ENCODE measurements around the gene ZNF543. TPM values are rescaled to one million over a fixed set of nuclear protein-coding genes. Genes with fewer than 3 reads are reported as not detected.
"Not testable (repeated sequence)": the region's sequence is repeated elsewhere in the genome, so short reads cannot be mapped to it uniquely, and the experiment has no call there.

ZNF543 gene
- total RNA-seq, 2 experiments from 2014 or later = 6.3 to 7.0 TPM

- intact Hi-C loops (cut with micrococcal nuclease) = loop anchor here (10.0 kb wide), 1 partner anchor 78 kb away; the partner anchor contains the start of gene ZNF460
- ChIA-PET POLR2A (interaction anchor here (1.7 kb wide), 1 partner anchor 8 kb away, joined by 4 read pairs; no protein-coding TSS in a partner anchor), CTCF (no interaction called here)
- no peaks in the 10 kb centered on the region for H3K27me3 Mint-ChIP-seq
- no peak for DNase-seq
- no peak for ATAC-seq
- peaks cover 47% of the 10 kb centered on the region for H3K36me3 Mint-ChIP-seq (ENCODE audit: low read depth)
- TF ChIP-seq, protein P1, sequence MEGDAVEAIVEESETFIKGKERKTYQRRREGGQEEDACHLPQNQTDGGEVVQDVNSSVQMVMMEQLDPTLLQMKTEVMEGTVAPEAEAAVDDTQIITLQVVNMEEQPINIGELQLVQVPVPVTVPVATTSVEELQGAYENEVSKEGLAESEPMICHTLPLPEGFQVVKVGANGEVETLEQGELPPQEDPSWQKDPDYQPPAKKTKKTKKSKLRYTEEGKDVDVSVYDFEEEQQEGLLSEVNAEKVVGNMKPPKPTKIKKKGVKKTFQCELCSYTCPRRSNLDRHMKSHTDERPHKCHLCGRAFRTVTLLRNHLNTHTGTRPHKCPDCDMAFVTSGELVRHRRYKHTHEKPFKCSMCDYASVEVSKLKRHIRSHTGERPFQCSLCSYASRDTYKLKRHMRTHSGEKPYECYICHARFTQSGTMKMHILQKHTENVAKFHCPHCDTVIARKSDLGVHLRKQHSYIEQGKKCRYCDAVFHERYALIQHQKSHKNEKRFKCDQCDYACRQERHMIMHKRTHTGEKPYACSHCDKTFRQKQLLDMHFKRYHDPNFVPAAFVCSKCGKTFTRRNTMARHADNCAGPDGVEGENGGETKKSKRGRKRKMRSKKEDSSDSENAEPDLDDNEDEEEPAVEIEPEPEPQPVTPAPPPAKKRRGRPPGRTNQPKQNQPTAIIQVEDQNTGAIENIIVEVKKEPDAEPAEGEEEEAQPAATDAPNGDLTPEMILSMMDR (IDR thresholded peaks at IDR 0.05) = no peak
- peaks cover 14% of the 10 kb centered on the region for H3K4me1 Mint-ChIP-seq (ENCODE audit: low read depth)
- peaks cover 34% of the 10 kb centered on the region for H3K9me3 Mint-ChIP-seq
- H3K27ac Mint-ChIP-seq = peak overlapping the region; percentile 97
- peak overlapping the region; percentile 86 for H3K4me3 Mint-ChIP-seq
Observed at GRCh38 chr19:57362419-57362818, 42.1 kb downstream of the ZNF543 start.

- TF ChIP-seq, protein P1 (IDR thresholded peaks at IDR 0.05) = no peak
- Mint-ChIP-seq H3K36me3 (ENCODE audit: low read depth) (peaks cover 40% of the 10 kb centered on the region), H3K27ac (peak within 1 kb of the TSS; percentile 97), H3K27me3 (no peaks in the 10 kb centered on the region), H3K9me3 (peaks cover 32% of the 10 kb centered on the region), H3K4me3 (peak within 1 kb of the TSS; percentile 86), H3K4me1 (ENCODE audit: low read depth) (peaks cover 14% of the 10 kb centered on the region)
- intact Hi-C loops (cut with micrococcal nuclease) = loop anchor here (10.0 kb wide), 1 partner anchor 78 kb away; the partner anchor contains the start of gene ZNF460
- peak; percentile 99 for DNase-seq
- POLR2A ChIA-PET = interaction anchor here (0.6 to 1.7 kb wide), 4 partner anchors 9 to 863 kb away, joined by 3 to 4 read pairs (median 4); no protein-coding TSS in a partner anchor
- ATAC-seq = peak; percentile 95
- CTCF ChIA-PET = no interaction called here
Observed at GRCh38 chr19:57362997-57363687, 42.9 kb downstream of the ZNF543 start, which contains the start of the genes TRAPPC2B and ZNF547. TRAPPC2B (plus strand) TSS chr19:57363551; CDS start chr19:57364834, 1,283 bp downstream. ZNF547 (plus strand) TSS chr19:57363551; CDS start chr19:57368556, 5,005 bp downstream.

GRCh38 chr19:57363688-57364181 is 43.5 kb downstream of the ZNF543 start:
- ChIA-PET POLR2A (interaction anchor here (1.1 to 1.7 kb wide), 3 partner anchors 10 to 415 kb away, joined by 3 to 4 read pairs (median 3); no protein-coding TSS in a partner anchor), CTCF (no interaction called here)
- Mint-ChIP-seq H3K4me3 (peak overlapping the region; percentile 86), H3K4me1 (ENCODE audit: low read depth) (peaks cover 14% of the 10 kb centered on the region), H3K9me3 (peaks cover 28% of the 10 kb centered on the region), H3K36me3 (ENCODE audit: low read depth) (peaks cover 34% of the 10 kb centered on the region), H3K27ac (peak overlapping the region; percentile 97), H3K27me3 (no peaks in the 10 kb centered on the region)
- peak; percentile 10 for ATAC-seq
- no peak for DNase-seq
- intact Hi-C loops (cut with micrococcal nuclease) = loop anchor here (10.0 kb wide), 1 partner anchor 79 kb away; the partner anchor contains the start of gene ZNF460
- TF ChIP-seq, protein P1 (IDR thresholded peaks at IDR 0.05) = no peak

DNA sequence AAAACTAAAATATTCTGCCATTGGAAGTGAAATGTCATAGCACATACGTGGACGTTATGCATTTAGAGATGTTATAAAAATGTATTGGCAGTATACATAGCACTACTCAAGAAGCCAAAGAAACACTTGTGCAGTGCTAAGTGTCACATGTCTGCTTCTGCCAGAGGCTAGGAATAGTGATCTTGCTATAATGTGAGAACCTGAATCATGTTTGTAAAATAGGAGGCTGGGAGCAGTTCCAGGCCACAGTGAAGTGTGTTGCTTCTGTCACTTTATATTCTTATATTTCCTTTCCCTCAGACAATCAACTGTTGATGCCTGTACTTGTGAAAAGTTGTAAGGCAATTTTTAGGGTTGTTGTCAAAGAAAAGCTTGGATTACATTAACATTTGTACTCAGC is 46.5 kb downstream of the ZNF543 start:
- POLR2A ChIA-PET = no interaction called here
- ATAC-seq (no peak), DNase-seq (no peak)
- Mint-ChIP-seq H3K27me3 (no peaks in the 10 kb centered on the region), H3K4me3 (no peak overlapping the region), H3K4me1 (ENCODE audit: low read depth) (peaks cover 14% of the 10 kb centered on the region), H3K27ac (no peak overlapping the region), H3K36me3 (ENCODE audit: low read depth) (peaks cover 35% of the 10 kb centered on the region), H3K9me3 (peaks cover 15% of the 10 kb centered on the region)
- intact Hi-C loops (cut with micrococcal nuclease) = loop anchor here (10.0 kb wide), 1 partner anchor 82 kb away; the partner anchor contains the start of gene ZNF460
- CTCF ChIA-PET = no interaction called here
- TF ChIP-seq, protein P1 (IDR thresholded peaks at IDR 0.05) = no peak

- ChIA-PET CTCF (no interaction called here), POLR2A (no interaction called here)
- Mint-ChIP-seq H3K27ac (no peak overlapping the region), H3K9me3 (peaks cover 47% of the 10 kb centered on the region), H3K4me1 (ENCODE audit: low read depth) (no peaks in the 10 kb centered on the region), H3K27me3 (no peaks in the 10 kb centered on the region), H3K4me3 (no peak overlapping the region), H3K36me3 (ENCODE audit: low read depth) (peaks cover 85% of the 10 kb centered on the region)
- TF ChIP-seq, protein P1 (IDR thresholded peaks at IDR 0.05) = no peak
- DNase-seq = no peak
- intact Hi-C loops (cut with micrococcal nuclease) = no loop called here
- ATAC-seq = no peak
Observed at GRCh38 chr19:57374179-57374578, 53.9 kb downstream of the ZNF543 start.

DNA sequence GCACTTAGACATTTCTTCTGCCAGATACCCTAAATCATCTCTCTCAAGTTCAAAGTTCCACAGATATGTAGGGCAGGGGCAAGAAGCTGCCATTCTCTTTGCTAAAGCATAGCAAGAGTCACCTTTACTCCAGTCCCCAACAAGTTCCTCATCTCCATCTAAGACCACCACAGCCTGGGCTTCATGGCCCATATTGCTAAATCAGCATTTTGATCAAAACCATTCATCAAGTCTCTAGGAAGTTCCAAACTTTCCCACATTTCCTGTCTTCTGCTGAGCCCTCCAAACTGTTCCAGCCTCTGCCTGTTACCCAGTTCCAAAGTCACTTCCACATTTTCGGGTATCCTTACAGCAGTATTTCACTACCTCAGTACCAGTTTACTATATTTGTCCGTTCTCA is 54.4 kb downstream of the ZNF543 start:
- H3K9me3 Mint-ChIP-seq = peaks cover 52% of the 10 kb centered on the region
- H3K4me3 Mint-ChIP-seq; H3K27me3 Mint-ChIP-seq; DNase-seq; intact Hi-C loops (cut with micrococcal nuclease); ATAC-seq; POLR2A ChIA-PET; H3K4me1 Mint-ChIP-seq (ENCODE audit: low read depth); CTCF ChIA-PET; H3K27ac Mint-ChIP-seq: not testable (repeated sequence)
- peaks cover 88% of the 10 kb centered on the region for H3K36me3 Mint-ChIP-seq (ENCODE audit: low read depth)
